K562 (cell line): Measurements from ENCODE around the gene RPUSD2. TPM values are rescaled to one million over a fixed set of nuclear protein-coding genes. Genes with fewer than 3 reads are reported as not detected.

Experiments
- ATAC-seq: fragments of 200-7000 bp; cut with Tn5 transposase; 3 replicates; pipeline ENCODE4 v1.9.1; 2020; ENCODE audit warnings: moderate library complexity
- BruUV-seq: library from RNA; stranded (reverse); fragments of 400-500 nt; replicated peaks from 2 replicates; lab custom pipeline; 2021; lab: Mats Ljungman, UMichigan
- CTCF ChIA-PET: fragments of 300-600 bp; formaldehyde crosslinking; extraction: SDS; loops from one replicate; lab custom pipeline; 2021; ENCODE audit warnings: low intra/inter-chr PET ratio; lab: Yijun Ruan, JAX
- POLR2A ChIA-PET: fragments of 300-600, 350-650 bp; sonication (Branson Sonifier 250); formaldehyde crosslinking; extraction: SDS; loops from one replicate; lab custom pipeline; 2021; ENCODE audit warnings: antibody characterized with exemption, inconsistent platforms; lab: Yijun Ruan, JAX
- DNase-seq, 4 experiments: peaks; one replicate each; pipeline versions ENCODE4 v3.0.0 to v3.0.0-alpha.2; 2011 to 2018; ENCODE audit warnings: low spot score in 3 of 4, mixed read lengths in 3 of 4; ENCODE audit errors: extremely low read depth in 1 of 4
- FAIRE-seq: peaks from 2 replicates; lab custom pipeline; 2011; peaks lifted over from hg19 to GRCh38; lab: Jason Lieb, UNC
- H2AFZ ChIP-seq: 2 replicates; pipeline ENCODE4 v1.6.0; 2011; ENCODE audit warnings: low read depth, low read length, control low read depth, inconsistent platforms
- H3K27ac ChIP-seq: fragments of 200-600 bp; 3 replicates; pipeline ENCODE4 v1.8.0; 2011; ENCODE audit warnings: low read depth, mild to moderate bottlenecking, control low read depth, inconsistent platforms, low read length, moderate library complexity, mixed read lengths; ENCODE audit errors: extremely low read depth
- H3K27me3 ChIP-seq, 2 experiments: fragments of 300-600 bp in 1 of 2; 2 replicates in 1 of 2; 3 replicates in 1 of 2; pipeline versions ENCODE4 v1.6.0 to v1.8.0; 2011; ENCODE audit warnings: inconsistent platforms in 2 of 2, low read length in 2 of 2, mild to moderate bottlenecking in 1 of 2, mixed read lengths in 1 of 2, moderate library complexity in 1 of 2; ENCODE audit not compliant: control insufficient read depth in 2 of 2, insufficient read depth in 2 of 2
- H3K36me3 ChIP-seq: fragments of 300-600 bp; 3 replicates; pipeline ENCODE4 v1.8.0; 2011; ENCODE audit warnings: mild to moderate bottlenecking, low read length, inconsistent platforms; ENCODE audit not compliant: control insufficient read depth, insufficient read depth
- H3K4me1 ChIP-seq, 2 experiments: fragments of 200-600 bp in 1 of 2; replicated peaks in 1 of 2; 2 replicates in 1 of 2; 3 replicates in 1 of 2; pipeline versions ENCODE4 v1.5.1 to v1.8.0; 2011; ENCODE audit warnings: inconsistent platforms in 2 of 2, low read length in 2 of 2, mild to moderate bottlenecking in 1 of 2, mixed read lengths in 1 of 2, moderate library complexity in 1 of 2; ENCODE audit not compliant: control insufficient read depth in 2 of 2, insufficient read depth in 2 of 2
- H3K4me2 ChIP-seq: 2 replicates; pipeline ENCODE4 v1.6.1; 2011; ENCODE audit warnings: low read length, control low read depth, inconsistent platforms, mixed read lengths; ENCODE audit not compliant: insufficient read depth
- H3K4me3 ChIP-seq: fragments of 200-600 bp; sonication (generic), shearing (Covaris generic); 2 replicates; pipeline ENCODE4 v1.5.1; 2016; ENCODE audit warnings: control low read depth, inconsistent platforms
- H3K79me2 ChIP-seq: fragments of 200-600 bp; 3 replicates; pipeline ENCODE4 v1.8.0; 2011; ENCODE audit warnings: low read length, inconsistent platforms; ENCODE audit not compliant: control insufficient read depth, insufficient read depth
- H3K9ac ChIP-seq, 2 experiments: 2 replicates each; pipeline versions ENCODE4 v1.6.0 to v1.6.1; 2011; ENCODE audit warnings: low read depth in 2 of 2, low read length in 2 of 2, control low read depth in 1 of 2, inconsistent platforms in 1 of 2, mild to moderate bottlenecking in 1 of 2, mixed read lengths in 1 of 2; ENCODE audit not compliant: insufficient read depth in 1 of 2
- H3K9me1 ChIP-seq: one replicate; pipeline ENCODE4 v1.6.0; 2011; ENCODE audit warnings: inconsistent platforms, mild to moderate bottlenecking, low read length, moderate library complexity; ENCODE audit not compliant: control insufficient read depth, insufficient read depth
- H3K9me3 ChIP-seq: replicated peaks from 2 replicates; pipeline ENCODE4 v1.5.1; 2011; ENCODE audit warnings: low read depth, low read length, inconsistent platforms; ENCODE audit not compliant: control insufficient read depth, insufficient read depth
- H4K20me1 ChIP-seq: replicated peaks from 2 replicates; pipeline ENCODE4 v1.6.1; 2011; ENCODE audit warnings: low read length, inconsistent platforms, mixed read lengths; ENCODE audit not compliant: control insufficient read depth, insufficient read depth
- CBX1 ChIP-seq: sonication (generic); IDR thresholded peaks from 2 replicates; pipeline ENCODE4 v1.6.1; 2016; ENCODE audit warnings: antibody characterized with exemption, low read depth, mild to moderate bottlenecking
- DACH1 ChIP-seq: fragments of 450-650 bp; IDR thresholded peaks from 2 replicates; pipeline ENCODE4 v1.6.1; 2018; ENCODE audit not compliant: partially characterized antibody
- FOXK2 ChIP-seq, 2 experiments: fragments of 450-650 bp; IDR thresholded peaks in 1 of 2; conservative IDR thresholded peaks in 1 of 2; 2 replicates each; pipeline ENCODE4 v1.6.1; 2016; ENCODE audit warnings: low read depth in 2 of 2, mild to moderate bottlenecking in 1 of 2
- GATAD2A ChIP-seq: fragments of 450-650 bp; IDR thresholded peaks from 2 replicates; pipeline ENCODE4 v1.6.1; 2017
- KLF10 ChIP-seq: fragments of 250-450 bp; sonication (Bioruptor Pico); IDR thresholded peaks from 2 replicates; pipeline ENCODE4 v1.6.1; 2021; ENCODE audit warnings: matching md5 sums
- MYC ChIP-seq, 2 experiments: fragments of 250-450 bp in 1 of 2; sonication (Bioruptor Pico) in 1 of 2; IDR thresholded peaks; 2 replicates each; pipeline versions ENCODE4 v1.5.1 to v1.6.1; 2012 to 2021; ENCODE audit warnings: low read depth in 2 of 2, borderline replicate concordance in 1 of 2, improper control_type of control experiment in 1 of 2, low read length in 1 of 2, mild to moderate bottlenecking in 1 of 2, moderate library complexity in 1 of 2
- NR2C2 ChIP-seq, 2 experiments: fragments of 200-800 bp in 1 of 2; sonication (Bioruptor generic) in 1 of 2; sonication (generic) in 1 of 2; formaldehyde crosslinking in 1 of 2; IDR thresholded peaks; 2 replicates each; pipeline versions ENCODE4 v1.6.1 to v1.8.0; 2016 to 2022; ENCODE audit warnings: mild to moderate bottlenecking in 1 of 2, missing compliant biosample characterization in 1 of 2, missing genetic modification characterization in 1 of 2, missing genetic modification reagents in 1 of 2
- RAD21 ChIP-seq, 2 experiments: fragments of 250-450 bp in 1 of 2; fragments of 450-650 bp in 1 of 2; sonication (Bioruptor Pico) in 1 of 2; formaldehyde crosslinking in 1 of 2; IDR thresholded peaks in 1 of 2; conservative IDR thresholded peaks in 1 of 2; 2 replicates each; pipeline versions ENCODE4 v1.4.0 to v1.8.0; 2020 to 2022; ENCODE audit warnings: mild to moderate bottlenecking in 2 of 2, moderate library complexity in 1 of 2
- SP1 ChIP-seq: sonication (generic); formaldehyde crosslinking; IDR thresholded peaks from 2 replicates; pipeline ENCODE4 v1.8.1; 2022; ENCODE audit warnings: mild to moderate bottlenecking, missing genetic modification reagents
- ZNF41 ChIP-seq: fragments of 250-450 bp; sonication (Bioruptor Pico); conservative IDR thresholded peaks from 2 replicates; pipeline ENCODE4 v1.4.0; 2020; ENCODE audit warnings: mild to moderate bottlenecking
- ZNF436 ChIP-seq: fragments of 250-450, 450-650 bp; sonication (Bioruptor Pico); formaldehyde crosslinking; IDR thresholded peaks from 2 replicates; pipeline ENCODE4 v1.7.0; 2020; ENCODE audit warnings: mild to moderate bottlenecking
- ZNF644 ChIP-seq: fragments of 200-800 bp; sonication (Bioruptor generic); IDR thresholded peaks from 2 replicates; pipeline ENCODE4 v1.6.1; 2016; ENCODE audit warnings: low read depth, missing genetic modification characterization, missing compliant biosample characterization
- WGBS: fragments of 100-300 bp; shearing (Covaris generic); methylation state at CpG from one replicate; pipeline ENCODE4 v1.1.6; 2016; ENCODE audit warnings: low coverage, mixed read lengths; ENCODE audit not compliant: insufficient coverage; ENCODE audit errors: missing lambda C conversion rate; 5-methylcytosine and 5-hydroxymethylcytosine counted together
- in situ Hi-C: fragments of 300-500 bp; cut with MboI; formaldehyde crosslinking; loops from 4 replicates; pipeline ENCODE4 v1.15.0; 2018; ENCODE audit warnings: inconsistent platforms, mixed read lengths
- intact Hi-C: fragments of 100-400 bp; cut with micrococcal nuclease; formaldehyde crosslinking; loops from 2 replicates; pipeline ENCODE4 v1.14.2; 2022
- polyA plus RNA-seq, 8 experiments: library from polyadenylated mRNA; depleted of rRNA in 4 of 8; stranded (reverse) in 5 of 8; unstranded in 3 of 8; fragments of >200 nt; fragmentation: Nextera tagmentation in 2 of 8; fragmentation: Illumina TruSeq in 1 of 8; extraction: Ambion mirVana in 2 of 8; extraction: Trizol in 1 of 8; gene quantifications; 2 replicates each; pipeline versions ENCODE4 v1.2.1 to v1.2.3, GENCODE V29; 2011 to 2014; ENCODE audit warnings: inconsistent platforms in 1 of 8, missing spikeins in 1 of 8
- total RNA-seq, 7 experiments: library from RNA; depleted of rRNA in 6 of 7; stranded (reverse); fragments of >200 nt in 6 of 7; fragmentation: Illumina TruSeq in 2 of 7; extraction: Trizol in 2 of 7; gene quantifications; 2 replicates each; pipeline versions ENCODE4 v1.2.1 to v1.2.3, GENCODE V29; 2011 to 2021; ENCODE audit warnings: low replicate concordance in 1 of 7
- TF ChIP-seq, protein P1 (sequence below), 3 experiments: IDR thresholded peaks in 2 of 3; conservative IDR thresholded peaks in 1 of 3; 2 replicates each; pipeline ENCODE4 v1.5.1; 2011 to 2012; ENCODE audit warnings: low read length in 3 of 3, mild to moderate bottlenecking in 3 of 3, control low read depth in 2 of 3, improper control_type of control experiment in 1 of 3, inconsistent platforms in 1 of 3, low read depth in 1 of 3, mixed read lengths in 1 of 3, moderate library complexity in 1 of 3; ENCODE audit not compliant: insufficient read depth in 2 of 3
- TF ChIP-seq, protein P2 (sequence below): IDR thresholded peaks from 2 replicates; pipeline ENCODE4 v1.6.1; 2011; ENCODE audit warnings: borderline replicate concordance, low read depth, mild to moderate bottlenecking, moderate library complexity, low read length; ENCODE audit not compliant: insufficient read depth, poor library complexity, severe bottlenecking
- TF ChIP-seq, protein P3 (sequence below), 2 experiments: IDR thresholded peaks; 2 replicates each; pipeline ENCODE4 v1.6.1; 2011; ENCODE audit warnings: borderline replicate concordance in 1 of 2, control low read depth in 1 of 2, low read depth in 1 of 2, low read length in 1 of 2, mild to moderate bottlenecking in 1 of 2, mixed read lengths in 1 of 2, moderate library complexity in 1 of 2; ENCODE audit not compliant: insufficient read depth in 1 of 2, insufficient read length in 1 of 2, poor library complexity in 1 of 2, severe bottlenecking in 1 of 2; ENCODE audit errors: extremely low read depth in 1 of 2

The RPUSD2 gene
- total and polyA plus RNA-seq, 9 of the 15 experiments (the other 6 are each of a cell fraction or from before 2014, with no cell fraction given), result 3.7 to 30.2 (median 14.3) TPM

DNA sequence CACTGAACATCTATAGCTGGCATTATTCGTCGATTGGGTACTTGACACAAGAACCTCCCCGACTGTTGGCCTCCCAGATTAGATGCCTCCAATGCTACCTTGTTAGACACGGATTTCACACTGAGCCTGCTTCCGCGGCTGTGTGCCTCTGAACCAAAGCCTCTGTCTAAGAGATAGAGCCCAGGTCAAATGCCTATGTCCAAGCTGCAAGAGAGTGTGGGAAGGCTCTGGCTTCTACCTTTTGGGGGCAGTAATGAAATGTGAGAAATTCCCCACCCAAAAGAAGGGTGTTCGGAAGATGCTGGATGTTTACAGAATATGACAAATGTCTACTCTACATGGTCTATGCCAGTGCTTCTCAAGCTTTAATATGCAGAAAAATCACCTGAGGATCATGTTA lies 2.0 kb upstream of the RPUSD2 start:
- intact Hi-C loops, result loop anchor here (1.0 to 10.0 kb wide), 2 partner anchors 27 to 188 kb away; partner anchors contain the start of genes KNL1 and RMDN3
- TF ChIP-seq CBX1 (no peak), ZNF644 (tag) (no peak), SP1 (CRISPR knock-in tag) (no peak), DACH1 (no peak), FOXK2 (conservative IDR thresholded peaks at IDR 0.05 in 1 of 2, IDR thresholded peaks at IDR 0.05 in 1 of 2; ENCODE audit: low read depth in 2 of 2) (peak; percentile 41 to 66; a peak in 3 of 4 replicates), RAD21 (CRISPR knock-in tag; conservative IDR thresholded peaks at IDR 0.05 in 1 of 2, IDR thresholded peaks at IDR 0.05 in 1 of 2) (peak; percentile 35 to 66), ZNF41 (CRISPR knock-in tag) (no peak), ZNF436 (CRISPR knock-in tag) (no peak), KLF10 (no peak), NR2C2 (CRISPR knock-in tag; IDR thresholded peaks at IDR 0.05) (no peak), NR2C2 (tag; IDR thresholded peaks at IDR 0.05) (no peak), MYC (IDR thresholded peaks at IDR 0.05; ENCODE audit: low read depth, low read length) (0 out of 2 replicates have a peak, but pooled peaks have one; percentile 28), MYC (CRISPR knock-in tag; IDR thresholded peaks at IDR 0.05; ENCODE audit: borderline replicate concordance, low read depth) (no peak), GATAD2A (no peak)
- TF ChIP-seq, protein P1, sequence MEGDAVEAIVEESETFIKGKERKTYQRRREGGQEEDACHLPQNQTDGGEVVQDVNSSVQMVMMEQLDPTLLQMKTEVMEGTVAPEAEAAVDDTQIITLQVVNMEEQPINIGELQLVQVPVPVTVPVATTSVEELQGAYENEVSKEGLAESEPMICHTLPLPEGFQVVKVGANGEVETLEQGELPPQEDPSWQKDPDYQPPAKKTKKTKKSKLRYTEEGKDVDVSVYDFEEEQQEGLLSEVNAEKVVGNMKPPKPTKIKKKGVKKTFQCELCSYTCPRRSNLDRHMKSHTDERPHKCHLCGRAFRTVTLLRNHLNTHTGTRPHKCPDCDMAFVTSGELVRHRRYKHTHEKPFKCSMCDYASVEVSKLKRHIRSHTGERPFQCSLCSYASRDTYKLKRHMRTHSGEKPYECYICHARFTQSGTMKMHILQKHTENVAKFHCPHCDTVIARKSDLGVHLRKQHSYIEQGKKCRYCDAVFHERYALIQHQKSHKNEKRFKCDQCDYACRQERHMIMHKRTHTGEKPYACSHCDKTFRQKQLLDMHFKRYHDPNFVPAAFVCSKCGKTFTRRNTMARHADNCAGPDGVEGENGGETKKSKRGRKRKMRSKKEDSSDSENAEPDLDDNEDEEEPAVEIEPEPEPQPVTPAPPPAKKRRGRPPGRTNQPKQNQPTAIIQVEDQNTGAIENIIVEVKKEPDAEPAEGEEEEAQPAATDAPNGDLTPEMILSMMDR (IDR thresholded peaks at IDR 0.05 in 2 of 3, conservative IDR thresholded peaks at IDR 0.05 in 1 of 3; ENCODE audit: insufficient read depth in 2 of 3, low read depth in 1 of 3, low read length in 3 of 3), result peak; percentile 54 to 77 (median 72)
- TF ChIP-seq, protein P2, sequence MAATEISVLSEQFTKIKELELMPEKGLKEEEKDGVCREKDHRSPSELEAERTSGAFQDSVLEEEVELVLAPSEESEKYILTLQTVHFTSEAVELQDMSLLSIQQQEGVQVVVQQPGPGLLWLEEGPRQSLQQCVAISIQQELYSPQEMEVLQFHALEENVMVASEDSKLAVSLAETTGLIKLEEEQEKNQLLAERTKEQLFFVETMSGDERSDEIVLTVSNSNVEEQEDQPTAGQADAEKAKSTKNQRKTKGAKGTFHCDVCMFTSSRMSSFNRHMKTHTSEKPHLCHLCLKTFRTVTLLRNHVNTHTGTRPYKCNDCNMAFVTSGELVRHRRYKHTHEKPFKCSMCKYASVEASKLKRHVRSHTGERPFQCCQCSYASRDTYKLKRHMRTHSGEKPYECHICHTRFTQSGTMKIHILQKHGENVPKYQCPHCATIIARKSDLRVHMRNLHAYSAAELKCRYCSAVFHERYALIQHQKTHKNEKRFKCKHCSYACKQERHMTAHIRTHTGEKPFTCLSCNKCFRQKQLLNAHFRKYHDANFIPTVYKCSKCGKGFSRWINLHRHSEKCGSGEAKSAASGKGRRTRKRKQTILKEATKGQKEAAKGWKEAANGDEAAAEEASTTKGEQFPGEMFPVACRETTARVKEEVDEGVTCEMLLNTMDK, result peak; percentile 69
- TF ChIP-seq, protein P3, sequence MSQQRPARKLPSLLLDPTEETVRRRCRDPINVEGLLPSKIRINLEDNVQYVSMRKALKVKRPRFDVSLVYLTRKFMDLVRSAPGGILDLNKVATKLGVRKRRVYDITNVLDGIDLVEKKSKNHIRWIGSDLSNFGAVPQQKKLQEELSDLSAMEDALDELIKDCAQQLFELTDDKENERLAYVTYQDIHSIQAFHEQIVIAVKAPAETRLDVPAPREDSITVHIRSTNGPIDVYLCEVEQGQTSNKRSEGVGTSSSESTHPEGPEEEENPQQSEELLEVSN (IDR thresholded peaks at IDR 0.05; ENCODE audit: borderline replicate concordance in 1 of 2, extremely low read depth in 1 of 2, insufficient read depth in 1 of 2, insufficient read length in 1 of 2, low read depth in 1 of 2, low read length in 1 of 2, poor library complexity in 1 of 2, severe bottlenecking in 1 of 2), result no peak

More for the DNA sequence above, 2.0 kb upstream of the RPUSD2 start:
- Histone ChIP-seq H3K9ac (no peak overlapping the region; a peak in 1 of 4 replicates), H3K27me3 (no peaks in the 10 kb centered on the region), H3K4me1 (peaks cover 20 to 25% of the 10 kb centered on the region in 2 experiments; a peak in 4 of 5 replicates), H3K36me3 (peaks cover 18% of the 10 kb centered on the region; the same call in 2 of the 3 replicates), H3K4me3 (no peak overlapping the region), H3K27ac (no peak overlapping the region), H3K9me1 (no peaks in the 10 kb centered on the region), H2AFZ (peak overlapping the region; percentile 94), H4K20me1 (no peaks in the 10 kb centered on the region), H3K9me3 (no peaks in the 10 kb centered on the region), H3K4me2 (peak overlapping the region; percentile 62), H3K79me2 (peaks cover 54% of the 10 kb centered on the region)
- WGBS, result 19% methylated on average over 7 of the region's 7 CpGs
- FAIRE-seq (peak; percentile 86), ATAC-seq (peak; percentile 58), DNase-seq (peak in 3 of 4 experiments; percentile 24 to 80 (median 58))
- ChIA-PET CTCF (no interaction called here), POLR2A (interaction anchor here (0.6 to 1.1 kb wide), 4 partner anchors 17 to 537 kb away, joined by 3 read pairs; no protein-coding TSS in a partner anchor)
- in situ Hi-C loops, result no loop called here
- no TSS peak for BruUV-seq
